GM19438 (cell line): ENCODE measurements around the gene PAIP1.
"Not testable (repeated sequence)": the region's sequence is repeated elsewhere in the genome, so short reads cannot be mapped to it uniquely, and the experiment has no call there.

Experiments
- ATAC-seq: cut with Tn5 transposase; IDR thresholded peaks from one replicate; pipeline ENCODE4 v1.9.1; 2021; ENCODE audit warnings: low read depth; ENCODE audit not compliant: unreplicated experiment

Gene PAIP1

GRCh38 chr5:43571237-43571636 lies 14.4 kb upstream of the PAIP1 start:
- no peak for ATAC-seq

GRCh38 chr5:43570450-43571158 lies 13.7 kb upstream of the PAIP1 start:
- no peak for ATAC-seq

GRCh38 chr5:43569236-43569746 lies 12.4 kb upstream of the PAIP1 start:
- ATAC-seq = no peak

- no peak for ATAC-seq
Measured at GRCh38 chr5:43567967-43568366, 11.1 kb upstream of the PAIP1 start.

- no peak for ATAC-seq
Measured at GRCh38 chr5:43565043-43565442, 8.2 kb upstream of the PAIP1 start.

GRCh38 chr5:43564289-43564850 lies 7.5 kb upstream of the PAIP1 start:
- no peak for ATAC-seq

GRCh38 chr5:43563321-43563720 lies 6.4 kb upstream of the PAIP1 start:
- no peak for ATAC-seq

- ATAC-seq = no peak
Measured at GRCh38 chr5:43561356-43561755, 4.5 kb upstream of the PAIP1 start.

GRCh38 chr5:43560128-43560527 lies 3.3 kb upstream of the PAIP1 start:
- no peak for ATAC-seq

GRCh38 chr5:43556607-43556856 lies 345 bp downstream of the PAIP1 start:
- ATAC-seq = peak; percentile 90

GRCh38 chr5:43555895-43556606 lies 826 bp downstream of the PAIP1 start:
- ATAC-seq = peak; percentile 31

GRCh38 chr5:43554497-43554896 lies 2.4 kb downstream of the PAIP1 start:
- no peak for ATAC-seq

GRCh38 chr5:43553381-43553780 lies 3.5 kb downstream of the PAIP1 start:
- ATAC-seq = no peak

GRCh38 chr5:43551731-43552130 lies 5.1 kb downstream of the PAIP1 start:
- ATAC-seq = no peak

- not testable (repeated sequence) for ATAC-seq
Measured at GRCh38 chr5:43549272-43549671, 7.6 kb downstream of the PAIP1 start.

- ATAC-seq = no peak
Measured at GRCh38 chr5:43548358-43548757, 8.5 kb downstream of the PAIP1 start.

- no peak for ATAC-seq
Measured at GRCh38 chr5:43547532-43547931, 9.3 kb downstream of the PAIP1 start.

GRCh38 chr5:43543434-43543833 lies 13.4 kb downstream of the PAIP1 start:
- no peak for ATAC-seq

- no peak for ATAC-seq
Measured at GRCh38 chr5:43540746-43541145, 16.1 kb downstream of the PAIP1 start.

- ATAC-seq = no peak
Measured at GRCh38 chr5:43536972-43537371, 19.9 kb downstream of the PAIP1 start.

GRCh38 chr5:43533646-43534045 lies 23.2 kb downstream of the PAIP1 start:
- no peak for ATAC-seq

- no peak for ATAC-seq
Measured at GRCh38 chr5:43530648-43531047, 26.2 kb downstream of the PAIP1 start.
